Neutrophil (primary cell): ENCODE data around the gene DEFB119.

Experiments
- H3K27ac ChIP-seq: fragments of 200-600 bp; sonication (generic); 2 replicates; pipeline ENCODE4 v1.5.1; 2016; ENCODE audit warnings: mild to moderate bottlenecking, moderate library complexity
- H3K27me3 ChIP-seq: fragments of 200-600 bp; sonication (generic); 2 replicates; pipeline ENCODE4 v1.6.0; 2016; ENCODE audit warnings: mild to moderate bottlenecking
- H3K36me3 ChIP-seq: fragments of 200-600 bp; sonication (generic); 2 replicates; pipeline ENCODE4 v1.5.1; 2017
- H3K4me1 ChIP-seq, 2 experiments: fragments of 200-600 bp in 1 of 2; sonication (generic) in 1 of 2; 1 replicate in 1 of 2; 2 replicates in 1 of 2; pipeline versions ENCODE4 v1.5.1 to v1.6.1; 2013 to 2016; ENCODE audit warnings: low read depth in 1 of 2, low read length in 1 of 2, mild to moderate bottlenecking in 1 of 2, moderate library complexity in 1 of 2; ENCODE audit not compliant: control insufficient read depth in 1 of 2, insufficient read depth in 1 of 2
- H3K4me3 ChIP-seq, 2 experiments: fragments of 200-600 bp in 1 of 2; sonication (generic) in 1 of 2; 1 replicate in 1 of 2; 2 replicates in 1 of 2; pipeline ENCODE4 v1.5.1; 2013 to 2016; ENCODE audit warnings: low read depth in 1 of 2, low read length in 1 of 2, mild to moderate bottlenecking in 1 of 2, moderate library complexity in 1 of 2
- H3K9me3 ChIP-seq: fragments of 200-600 bp; sonication (generic); 2 replicates; pipeline ENCODE4 v1.5.1; 2016
- CTCF ChIP-seq: fragments of 200-600 bp; sonication (generic); IDR thresholded peaks from 2 replicates; pipeline ENCODE4 v1.5.1; 2016; ENCODE audit warnings: antibody characterized with exemption

DEFB119 gene

GRCh38 chr20:31415653-31416052 lies 25.3 kb upstream of the DEFB119 start:
- Histone ChIP-seq H3K27me3 (peaks cover 3% of the 10 kb centered on the region), H3K36me3 (no peaks in the 10 kb centered on the region), H3K27ac (no peak overlapping the region), H3K4me3 (no peak overlapping the region), H3K4me1 (no peaks in the 10 kb centered on the region), H3K9me3 (no peaks in the 10 kb centered on the region)
- no peak for TF ChIP-seq CTCF

GRCh38 chr20:31414381-31414780 lies 24.0 kb upstream of the DEFB119 start:
- no peak for TF ChIP-seq CTCF
- no peaks in the 10 kb centered on the region for H3K9me3 ChIP-seq

GRCh38 chr20:31410011-31410410 lies 19.6 kb upstream of the DEFB119 start:
- Histone ChIP-seq H3K36me3 (no peaks in the 10 kb centered on the region), H3K4me3 (no peak overlapping the region), H3K9me3 (no peaks in the 10 kb centered on the region), H3K27ac (no peak overlapping the region), H3K27me3 (peaks cover 3% of the 10 kb centered on the region), H3K4me1 (no peaks in the 10 kb centered on the region)
- no peak for TF ChIP-seq CTCF

More at GRCh38 chr20:31414381-31414780, 24.0 kb upstream of the DEFB119 start:
- Histone ChIP-seq H3K36me3 (no peaks in the 10 kb centered on the region), H3K27ac (no peak overlapping the region), H3K27me3 (peaks cover 3% of the 10 kb centered on the region), H3K4me3 (no peak overlapping the region), H3K4me1 (no peaks in the 10 kb centered on the region)

- Histone ChIP-seq H3K9me3 (no peaks in the 10 kb centered on the region), H3K4me3 (no peak within 1 kb of the TSS), H3K27me3 (no peaks in the 10 kb centered on the region), H3K4me1 (no peaks in the 10 kb centered on the region), H3K27ac (no peak within 1 kb of the TSS), H3K36me3 (no peaks in the 10 kb centered on the region)
- TF ChIP-seq CTCF: no peak
Measured at GRCh38 chr20:31406115-31406514, 15.7 kb upstream of the DEFB119 start, which contains the start of gene DEFB121. DEFB121 (minus strand) TSS chr20:31406215; CDS start chr20:31406152, 63 bp downstream.

- Histone ChIP-seq H3K4me1 (no peaks in the 10 kb centered on the region), H3K27ac (no peak overlapping the region), H3K27me3 (no peaks in the 10 kb centered on the region), H3K4me3 (no peak overlapping the region), H3K9me3 (no peaks in the 10 kb centered on the region), H3K36me3 (no peaks in the 10 kb centered on the region)
- TF ChIP-seq CTCF: no peak
Measured at GRCh38 chr20:31403886-31404285, 13.5 kb upstream of the DEFB119 start.

- H3K4me3 ChIP-seq: no peak overlapping the region
- no peaks in the 10 kb centered on the region for H3K27me3 ChIP-seq
- no peaks in the 10 kb centered on the region for H3K9me3 ChIP-seq
- H3K36me3 ChIP-seq: no peaks in the 10 kb centered on the region
- no peak overlapping the region for H3K27ac ChIP-seq
- H3K4me1 ChIP-seq: no peaks in the 10 kb centered on the region
- TF ChIP-seq CTCF: no peak
Measured at GRCh38 chr20:31394900-31395299, 4.5 kb upstream of the DEFB119 start.
